Astrocyte of the spinal cord (primary cell): ENCODE measurements around the gene MAGEA2B.
"Not testable (repeated sequence)": the region's sequence is repeated elsewhere in the genome, so short reads cannot be mapped to it uniquely, and the experiment has no call there.

ENCODE experiments used
- DNase-seq: peaks from one replicate; pipeline ENCODE4 v3.0.0; 2011; ENCODE audit warnings: low read depth, low spot score
- H3K4me3 ChIP-seq: 2 replicates; pipeline ENCODE4 v1.5.1; 2011; ENCODE audit warnings: low read depth, mild to moderate bottlenecking, low read length, moderate library complexity
- CTCF ChIP-seq: IDR thresholded peaks from 2 replicates; pipeline ENCODE4 v1.5.1; 2012; ENCODE audit warnings: low read depth, mild to moderate bottlenecking, low read length, inconsistent platforms
- in situ Hi-C: cut with HindIII; loops from 2 replicates; pipeline ENCODE4 v1.10.0; 2017; ENCODE audit warnings: low sequenced_read_pairs

The MAGEA2B gene

GRCh38 chrX:152713815-152714787 lies at the start of gene MAGEA2B:
Gene MAGEA2B (plus strand): TSS chrX:152714628. CDS start chrX:152717107, 2,479 bp downstream.
- DNase-seq, H3K4me3 ChIP-seq, in situ Hi-C loops: not testable (repeated sequence)

GRCh38 chrX:152674135-152674534 lies 40.3 kb upstream of the MAGEA2B start:
- no peak overlapping the region for H3K4me3 ChIP-seq
- in situ Hi-C loops: no loop called here
- TF ChIP-seq CTCF: no peak
- no peak for DNase-seq

- H3K4me3 ChIP-seq, in situ Hi-C loops, DNase-seq: not testable (repeated sequence)
These were observed 39.8 kb upstream of the MAGEA2B start for GRCh38 chrX:152674652-152675051.

- DNase-seq, in situ Hi-C loops: not testable (repeated sequence)
These were observed 33.4 kb upstream of the MAGEA2B start for GRCh38 chrX:152681012-152681411.

GRCh38 chrX:152697952-152698931 lies 16.2 kb upstream of the MAGEA2B start, which contains the start of gene MAGEA3:
Gene MAGEA3 (plus strand): TSS chrX:152698794. CDS start chrX:152700833, 2,039 bp downstream.
- in situ Hi-C loops, H3K4me3 ChIP-seq, DNase-seq: not testable (repeated sequence)

More at GRCh38 chrX:152681012-152681411, 33.4 kb upstream of the MAGEA2B start:
- not testable (repeated sequence) for H3K4me3 ChIP-seq

GRCh38 chrX:152700390-152700789 lies 14.0 kb upstream of the MAGEA2B start:
- DNase-seq, H3K4me3 ChIP-seq, in situ Hi-C loops: not testable (repeated sequence)

- DNase-seq, in situ Hi-C loops, H3K4me3 ChIP-seq: not testable (repeated sequence)
These were observed 7.9 kb upstream of the MAGEA2B start for GRCh38 chrX:152706500-152706899.

GRCh38 chrX:152709173-152709572 lies 5.3 kb upstream of the MAGEA2B start, which contains the start of gene CSAG2:
Gene CSAG2 (minus strand): TSS chrX:152709273. CDS start chrX:152709112, 161 bp downstream.
- H3K4me3 ChIP-seq, in situ Hi-C loops, DNase-seq: not testable (repeated sequence)

GRCh38 chrX:152713195-152713594 lies 1.2 kb upstream of the MAGEA2B start:
- H3K4me3 ChIP-seq, in situ Hi-C loops, DNase-seq: not testable (repeated sequence)

- TF ChIP-seq CTCF: no peak
- no peak overlapping the region for H3K4me3 ChIP-seq
- no peak for DNase-seq
- in situ Hi-C loops: no loop called here
These were observed 11.0 kb downstream of the MAGEA2B start for GRCh38 chrX:152725409-152725808.
